Smooth muscle cell of the brain vasculature (primary cell): ENCODE data around the gene FBXO30.

Experiments used
- DNase-seq: peaks from one replicate; pipeline ENCODE4 v3.0.0-alpha.2; 2012; ENCODE audit warnings: low read depth, low spot score

FBXO30 gene

DNA sequence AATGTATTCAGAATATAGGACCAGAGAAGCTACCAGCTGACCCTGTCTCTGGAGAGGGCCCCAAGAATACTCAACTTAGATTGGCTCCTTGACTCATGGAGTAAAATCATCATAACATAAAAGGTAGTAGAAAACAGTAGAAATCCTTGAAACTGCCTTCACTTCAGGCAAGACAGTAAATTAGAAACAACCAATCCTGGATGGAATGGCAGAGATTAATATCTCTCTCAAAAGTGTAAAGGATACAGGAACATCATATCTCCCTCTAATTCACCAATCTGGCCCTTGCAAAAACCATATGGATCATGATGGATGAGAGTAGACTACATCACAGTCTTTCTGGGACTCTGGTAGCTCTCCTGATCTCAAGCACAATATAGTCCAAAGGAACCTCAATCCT lies 58.9 kb downstream of the FBXO30 start:
- no peak for DNase-seq

- DNase-seq: no peak
Measured at GRCh38 chr6:145752638-145753037, 62.0 kb downstream of the FBXO30 start.

DNA sequence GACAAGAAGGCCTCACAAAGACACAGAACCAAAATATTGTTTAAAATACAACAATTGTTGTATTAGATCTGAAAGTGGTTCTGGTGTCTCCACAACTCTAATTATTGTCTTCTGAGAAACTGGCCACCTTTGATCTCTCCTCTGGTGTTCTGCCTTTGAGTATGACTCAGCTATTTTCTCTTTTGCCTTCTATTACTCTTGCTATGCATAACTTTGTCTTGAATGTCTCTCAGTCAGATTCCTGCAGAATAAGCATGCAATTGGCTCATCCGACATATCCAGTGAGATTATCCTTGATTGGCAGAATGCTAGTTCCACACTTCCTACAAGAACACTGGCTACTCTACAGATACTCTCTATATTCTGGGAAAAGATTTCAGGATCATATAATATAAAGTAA lies 65.0 kb downstream of the FBXO30 start:
- DNase-seq: peak; percentile 47

DNA sequence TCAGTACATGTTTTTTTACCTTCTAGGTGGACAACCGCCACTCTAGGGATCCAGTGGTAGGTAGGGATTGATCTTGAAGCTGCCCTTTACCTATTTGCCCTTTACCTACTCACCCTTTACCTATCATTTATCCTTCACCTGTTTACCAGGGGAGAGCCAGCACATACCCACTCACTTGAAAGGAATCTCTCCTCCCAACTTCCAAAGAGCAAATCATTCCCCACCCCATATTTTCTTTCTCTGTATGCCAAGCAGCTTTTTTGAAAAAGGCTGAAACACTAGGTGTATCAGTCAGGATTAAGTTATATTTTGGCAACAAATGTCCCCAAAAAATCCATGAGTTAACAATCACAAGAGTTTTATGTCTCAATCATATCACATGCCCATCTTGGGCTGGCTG lies 68.7 kb downstream of the FBXO30 start:
- no peak for DNase-seq

DNA sequence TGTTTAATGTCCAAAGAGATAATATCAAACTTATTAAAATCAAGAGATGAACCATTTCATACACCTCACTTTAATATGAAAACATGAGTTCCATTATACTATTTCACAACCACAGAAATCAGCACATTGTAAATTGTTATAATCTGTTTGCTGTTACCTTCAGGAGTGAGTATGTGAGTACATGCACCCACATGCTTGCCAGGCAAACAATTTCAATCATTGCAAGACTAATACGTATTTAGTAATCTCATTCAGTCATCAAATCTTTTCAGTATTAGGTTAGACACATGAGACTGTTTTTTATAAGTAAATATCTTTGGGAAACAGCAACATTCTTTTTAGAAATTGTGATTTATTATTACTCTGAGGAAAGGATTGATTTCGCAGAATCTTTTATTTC lies 70.0 kb downstream of the FBXO30 start:
- no peak for DNase-seq
